GM18861 (cell line): ENCODE results near the gene USP37.

ENCODE experiments used
- ATAC-seq: cut with Tn5 transposase; IDR thresholded peaks from one replicate; pipeline ENCODE4 v1.9.1; 2021; ENCODE audit not compliant: unreplicated experiment

Gene USP37

GRCh38 chr2:218434456-218434855 lies 133.7 kb downstream of the USP37 start:
- no peak for ATAC-seq

GRCh38 chr2:218432676-218433365 lies 135.3 kb downstream of the USP37 start:
- no peak for ATAC-seq

- ATAC-seq, result no peak
These were observed 136.3 kb downstream of the USP37 start for GRCh38 chr2:218431878-218432277.

GRCh38 chr2:218430721-218431120 lies 137.4 kb downstream of the USP37 start:
- ATAC-seq, result no peak

DNA sequence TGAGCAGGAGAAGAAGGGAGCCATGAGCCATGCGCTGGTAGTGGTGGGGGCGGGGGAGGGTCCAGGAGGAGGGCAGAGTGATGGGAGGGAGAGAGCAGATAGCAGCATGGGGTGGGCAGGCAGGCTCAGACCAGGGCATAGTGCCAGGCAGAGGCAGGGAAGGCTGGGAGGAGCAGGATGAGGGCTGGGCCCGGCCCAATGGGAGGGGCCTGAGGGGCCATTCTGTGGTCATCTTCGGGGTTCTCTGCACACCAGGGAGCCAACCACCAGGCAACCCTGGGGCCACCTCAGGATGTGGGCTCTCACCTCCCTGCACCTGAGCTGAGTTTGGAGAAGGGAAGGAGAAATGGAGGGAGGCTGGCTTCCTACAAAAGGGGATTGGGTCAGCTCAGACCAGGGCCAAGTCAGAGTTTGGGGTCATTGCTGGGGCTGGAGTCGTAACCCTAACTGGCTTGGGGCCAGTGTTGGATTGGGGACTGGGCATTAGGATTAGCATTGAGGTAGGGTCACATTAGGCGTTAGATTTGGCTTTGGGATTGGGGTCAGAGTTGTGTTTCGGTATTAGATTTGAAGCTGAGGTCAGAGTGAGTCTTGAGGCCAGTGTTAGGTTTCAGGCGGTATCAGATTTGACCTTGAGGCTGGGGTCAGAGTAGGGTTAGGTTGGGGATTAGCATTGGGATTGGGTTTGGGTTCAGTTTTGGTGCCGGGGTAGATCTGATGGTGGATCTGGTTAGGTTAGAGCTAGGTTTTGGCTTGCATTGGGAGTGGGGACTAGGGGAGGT lies 138.0 kb downstream of the USP37 start:
- ATAC-seq, result no peak

- no peak for ATAC-seq
These were observed 139.1 kb downstream of the USP37 start for GRCh38 chr2:218428846-218429558.

DNA sequence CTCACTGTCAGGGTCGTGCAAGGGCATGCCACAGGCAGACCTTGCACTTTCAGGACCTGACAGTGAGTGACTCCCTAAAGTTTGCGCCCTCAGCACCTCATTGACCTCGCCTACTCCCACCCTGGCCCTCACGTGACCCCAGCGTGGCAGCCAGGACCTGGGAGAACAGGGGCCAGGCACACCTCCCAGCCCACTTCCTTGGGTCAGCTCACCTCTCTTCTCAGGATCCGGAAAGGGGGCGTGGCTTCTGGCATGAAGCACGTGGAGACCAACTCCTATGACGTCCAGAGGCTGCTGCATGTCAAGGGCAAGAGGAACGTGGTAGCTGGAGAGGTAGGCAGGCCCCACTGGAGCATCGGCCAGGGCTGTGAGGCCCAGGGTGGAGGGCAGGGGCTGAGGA lies 140.4 kb downstream of the USP37 start:
- no peak for ATAC-seq

DNA sequence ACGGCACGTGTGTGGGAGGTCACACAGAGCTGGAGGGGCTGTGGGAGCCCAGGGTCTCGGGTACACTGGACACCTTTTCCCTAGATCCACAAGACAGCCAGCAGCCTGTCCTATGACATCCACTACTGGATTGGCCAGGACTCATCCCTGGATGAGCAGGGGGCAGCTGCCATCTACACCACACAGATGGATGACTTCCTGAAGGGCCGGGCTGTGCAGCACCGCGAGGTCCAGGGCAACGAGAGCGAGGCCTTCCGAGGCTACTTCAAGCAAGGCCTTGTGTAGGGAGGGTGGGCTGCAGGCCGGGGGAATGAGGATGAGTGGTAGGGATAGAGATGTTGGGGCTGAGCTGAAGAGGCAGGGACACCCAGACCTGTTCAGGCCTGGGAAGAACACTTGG lies 142.6 kb downstream of the USP37 start:
- ATAC-seq, result no peak

GRCh38 chr2:218423584-218423983 lies 144.6 kb downstream of the USP37 start:
- ATAC-seq, result no peak

GRCh38 chr2:218422403-218423086 lies 145.6 kb downstream of the USP37 start:
- ATAC-seq, result no peak

DNA sequence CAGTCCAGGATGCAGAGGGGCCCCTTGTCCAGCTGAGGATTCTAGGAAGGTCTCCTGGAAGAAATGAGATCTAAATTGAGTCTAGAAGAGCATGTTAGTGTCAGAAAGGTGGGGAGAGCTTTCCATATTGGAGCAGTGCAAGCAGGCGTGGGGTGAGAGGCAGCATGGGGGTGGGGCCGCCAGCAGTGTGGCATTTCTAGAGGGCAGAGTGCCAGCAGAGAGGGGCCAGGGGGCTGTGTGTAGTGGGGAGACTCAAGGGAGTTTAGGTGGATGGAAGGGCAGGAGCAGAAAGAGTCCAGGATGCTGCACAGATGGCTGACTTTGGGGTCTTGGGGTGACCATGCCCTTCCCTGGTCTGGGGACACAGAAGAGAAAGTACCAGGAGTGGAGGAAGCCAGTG lies 147.1 kb downstream of the USP37 start:
- ATAC-seq, result no peak

GRCh38 chr2:218419630-218420216 lies 148.4 kb downstream of the USP37 start:
- ATAC-seq, result no peak

DNA sequence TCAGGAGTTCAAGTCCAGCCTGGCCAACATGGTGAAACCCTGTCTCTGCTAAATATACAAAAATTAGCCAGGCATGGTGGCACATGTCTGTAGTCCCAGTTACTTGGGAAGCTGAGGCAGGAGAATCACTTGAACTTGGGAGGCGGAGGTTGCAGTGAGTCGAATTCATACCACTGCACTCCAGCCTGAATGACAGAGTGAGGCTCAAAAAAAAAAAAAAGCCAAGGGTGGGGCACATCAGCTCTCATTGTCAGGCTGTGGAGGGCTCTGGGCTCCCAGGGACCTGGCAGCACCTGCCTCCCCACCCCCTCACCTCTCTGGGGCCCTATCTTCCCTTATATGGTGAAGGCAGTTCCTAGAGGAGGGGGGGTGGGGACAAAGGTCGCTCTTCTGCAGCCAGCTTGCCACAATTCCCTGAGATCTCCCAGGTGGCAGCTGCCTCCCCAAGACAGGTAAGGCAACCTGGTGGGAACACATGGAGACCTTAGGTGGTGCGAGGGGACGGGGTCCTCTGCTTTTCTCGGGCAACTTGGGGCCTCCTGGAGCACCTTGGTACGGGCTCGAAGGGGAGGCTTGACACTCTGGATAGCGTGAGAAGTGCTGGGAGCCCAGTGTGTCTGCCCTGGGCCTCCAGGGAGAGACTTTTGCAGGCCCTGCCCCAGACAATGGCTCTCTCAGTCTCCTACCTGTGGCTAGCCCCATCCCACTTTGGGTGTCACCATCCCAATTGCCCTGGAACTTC lies 149.3 kb downstream of the USP37 start, which contains the start of gene VIL1:
TSS of gene VIL1 (plus strand) at position 407 of the 742 bp plus-strand sequence. CDS start 4,656 bp downstream, outside the sequence.
- ATAC-seq, result no peak

DNA sequence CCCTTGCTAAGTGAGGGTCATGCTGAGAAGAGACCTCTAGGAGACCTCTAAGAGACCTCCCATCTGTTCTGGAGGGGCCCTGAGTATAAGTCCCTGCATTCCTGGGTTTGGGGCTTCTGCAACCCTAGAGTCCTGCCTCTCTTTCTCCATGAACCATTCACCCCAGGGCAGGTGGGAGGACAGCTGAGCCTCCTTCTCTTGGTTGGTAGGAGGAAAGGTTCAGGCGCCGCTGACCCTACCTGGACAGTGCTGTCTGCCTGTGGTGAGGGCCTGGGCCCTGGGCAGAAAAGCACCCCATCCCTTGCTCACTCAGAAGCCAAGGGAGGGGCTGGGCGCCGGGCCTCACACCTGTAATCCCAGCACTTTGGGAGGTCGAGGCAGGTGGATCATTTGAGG lies 149.8 kb downstream of the USP37 start:
- no peak for ATAC-seq

- ATAC-seq, result no peak
These were observed 160.4 kb downstream of the USP37 start for GRCh38 chr2:218407717-218408116.

DNA sequence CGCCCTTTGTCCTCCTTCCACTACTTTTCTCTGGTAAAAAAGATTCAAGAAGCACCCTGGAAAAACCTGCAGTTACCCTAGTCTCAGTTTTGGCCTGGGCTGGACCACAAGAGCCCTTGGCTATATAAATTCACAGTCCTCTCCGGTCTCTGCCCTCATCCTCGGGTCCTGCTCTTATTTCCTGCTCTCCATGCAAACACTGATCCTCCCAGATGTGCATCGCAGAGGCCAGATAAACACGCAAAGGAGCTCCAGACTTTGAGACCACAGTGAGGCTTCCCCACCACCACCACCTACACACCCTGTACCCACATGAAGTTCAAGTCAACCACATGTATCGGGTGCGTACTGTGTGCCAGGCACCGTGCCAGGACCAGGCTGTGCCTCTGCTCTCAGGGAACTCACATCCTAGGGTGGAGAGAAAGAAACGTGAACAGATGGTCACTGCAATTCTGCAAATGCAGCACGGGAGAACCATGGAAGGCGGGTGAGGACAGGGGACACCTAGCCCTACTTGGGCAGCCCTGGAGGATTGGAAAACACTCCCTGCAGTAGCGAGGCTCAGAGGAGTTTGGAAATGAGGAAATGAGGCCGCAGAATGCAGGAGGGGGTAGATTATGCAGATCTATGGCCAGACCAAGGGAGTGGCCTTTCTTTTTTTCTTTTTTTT lies 161.1 kb downstream of the USP37 start:
- ATAC-seq, result no peak

- ATAC-seq, result peak; percentile 66
These were observed 161.8 kb downstream of the USP37 start for GRCh38 chr2:218406209-218406948.

GRCh38 chr2:218405746-218406208 lies 162.4 kb downstream of the USP37 start:
- ATAC-seq, result peak; percentile 18
